ENCODE results near the gene SYNE2.

The SYNE2 gene

GRCh38 chr14:64232095-64232838, 379.5 kb downstream of the SYNE2 start:
- no peak for DNase-seq

- DNase-seq, result no peak
These were observed 380.1 kb downstream of the SYNE2 start for GRCh38 chr14:64232944-64233343.

- no peak for DNase-seq
These were observed 380.9 kb downstream of the SYNE2 start for GRCh38 chr14:64233531-64234190.

GRCh38 chr14:64234877-64235651, 382.3 kb downstream of the SYNE2 start:
- no peak for DNase-seq

GRCh38 chr14:64235652-64236640, 383.1 kb downstream of the SYNE2 start:
- DNase-seq, result no peak

- no peak for DNase-seq
These were observed 385.2 kb downstream of the SYNE2 start for GRCh38 chr14:64238049-64238448.

GRCh38 chr14:64238631-64239030, 385.8 kb downstream of the SYNE2 start:
- DNase-seq, result no peak

GRCh38 chr14:64244279-64244678, 391.5 kb downstream of the SYNE2 start:
- no peak for DNase-seq

- DNase-seq, result no peak
These were observed 392.7 kb downstream of the SYNE2 start for GRCh38 chr14:64245491-64245890.

GRCh38 chr14:64246688-64247087, 393.9 kb downstream of the SYNE2 start:
- no peak for DNase-seq

GRCh38 chr14:64247195-64247594, 394.4 kb downstream of the SYNE2 start:
- DNase-seq, result no peak

- no peak for DNase-seq
These were observed 395.9 kb downstream of the SYNE2 start for GRCh38 chr14:64248689-64249088.

- DNase-seq, result no peak
These were observed 396.6 kb downstream of the SYNE2 start for GRCh38 chr14:64249363-64249762.

GRCh38 chr14:64253672-64254071, 400.9 kb downstream of the SYNE2 start:
- DNase-seq, result peak in 1 of 2 experiments; percentile 9

GRCh38 chr14:64255756-64256155, 403.0 kb downstream of the SYNE2 start:
- no peak for DNase-seq

GRCh38 chr14:64260418-64260817, 407.6 kb downstream of the SYNE2 start:
- no peak for DNase-seq

GRCh38 chr14:64265222-64265621, 412.4 kb downstream of the SYNE2 start:
- DNase-seq, result no peak

- DNase-seq, result peak in 1 of 2 experiments; percentile 6
These were observed 413.4 kb downstream of the SYNE2 start for GRCh38 chr14:64266239-64266638.

- DNase-seq, result no peak
These were observed 419.2 kb downstream of the SYNE2 start for GRCh38 chr14:64272019-64272418.
